ENCODE measurements around the gene WDR37. TPM values are rescaled to one million over a fixed set of nuclear protein-coding genes. Genes with fewer than 3 reads are reported as not detected.

Gene WDR37
- total RNA-seq, 2 donors from 2014 or later = 11.9 to 22.8 TPM

DNA sequence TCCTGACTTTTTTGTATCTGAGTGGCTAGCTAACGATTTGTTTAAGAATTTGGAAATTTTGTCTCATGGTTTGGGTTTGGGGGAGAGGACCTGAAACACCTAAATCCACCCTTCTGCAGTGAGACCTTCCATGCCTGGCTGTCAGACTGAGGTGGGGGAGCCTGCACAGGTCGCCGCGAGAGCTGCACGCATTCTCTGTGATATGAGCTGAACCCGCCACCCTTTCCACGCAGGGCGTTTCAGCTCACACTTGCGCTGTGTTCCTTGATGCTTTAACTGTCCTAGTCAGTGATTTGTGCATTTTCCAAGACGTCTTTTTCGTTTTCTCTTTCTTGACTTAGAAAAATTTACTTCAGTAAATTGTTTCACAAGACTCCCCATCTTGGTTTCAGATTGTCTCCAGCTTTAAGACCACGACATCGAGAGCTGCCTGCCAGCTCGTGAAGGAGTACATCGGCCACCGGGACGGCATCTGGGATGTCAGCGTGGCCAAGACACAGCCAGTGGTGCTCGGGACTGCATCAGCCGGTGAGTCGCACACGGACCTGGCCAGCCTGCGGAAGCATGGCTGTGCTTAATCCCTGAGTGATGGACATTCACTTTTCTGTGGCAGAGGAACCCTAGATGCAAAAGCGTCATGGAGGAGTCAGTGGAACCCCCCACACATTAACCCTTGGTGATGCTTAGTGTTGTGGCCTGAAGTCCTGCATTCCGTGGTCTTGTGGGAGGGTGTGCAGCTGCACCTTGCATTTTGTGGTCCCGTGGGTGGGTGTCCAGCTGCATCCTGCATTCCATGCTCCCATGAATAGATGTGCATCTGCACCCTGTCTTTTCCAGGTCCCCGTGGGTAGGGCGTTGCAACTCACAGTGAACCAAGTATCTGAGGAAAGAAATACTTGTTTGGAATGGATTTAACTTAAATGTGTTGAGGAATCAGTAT, 28.1 kb downstream of the WDR37 start:
- H3K36me3 ChIP-seq = peaks cover 13% of the 10 kb centered on the region in 2 donors
- H3K4me1 ChIP-seq (replicated peaks) = no peaks in the 10 kb centered on the region
- intact Hi-C loops (cut with DNase I) = no loop called here
- DNase-seq (ENCODE audit: low spot score) = no peak
- no peak overlapping the region for H3K27ac ChIP-seq
- no peaks in the 10 kb centered on the region for H3K9me3 ChIP-seq
- no peaks in the 10 kb centered on the region for H3K27me3 ChIP-seq (replicated peaks; ENCODE audit: insufficient read depth)
- TF ChIP-seq POLR2AphosphoS5 (IDR thresholded peaks at IDR 0.05) = no peak
- no peak for TF ChIP-seq POLR2A (IDR thresholded peaks at IDR 0.05)
- TF ChIP-seq, protein P1, sequence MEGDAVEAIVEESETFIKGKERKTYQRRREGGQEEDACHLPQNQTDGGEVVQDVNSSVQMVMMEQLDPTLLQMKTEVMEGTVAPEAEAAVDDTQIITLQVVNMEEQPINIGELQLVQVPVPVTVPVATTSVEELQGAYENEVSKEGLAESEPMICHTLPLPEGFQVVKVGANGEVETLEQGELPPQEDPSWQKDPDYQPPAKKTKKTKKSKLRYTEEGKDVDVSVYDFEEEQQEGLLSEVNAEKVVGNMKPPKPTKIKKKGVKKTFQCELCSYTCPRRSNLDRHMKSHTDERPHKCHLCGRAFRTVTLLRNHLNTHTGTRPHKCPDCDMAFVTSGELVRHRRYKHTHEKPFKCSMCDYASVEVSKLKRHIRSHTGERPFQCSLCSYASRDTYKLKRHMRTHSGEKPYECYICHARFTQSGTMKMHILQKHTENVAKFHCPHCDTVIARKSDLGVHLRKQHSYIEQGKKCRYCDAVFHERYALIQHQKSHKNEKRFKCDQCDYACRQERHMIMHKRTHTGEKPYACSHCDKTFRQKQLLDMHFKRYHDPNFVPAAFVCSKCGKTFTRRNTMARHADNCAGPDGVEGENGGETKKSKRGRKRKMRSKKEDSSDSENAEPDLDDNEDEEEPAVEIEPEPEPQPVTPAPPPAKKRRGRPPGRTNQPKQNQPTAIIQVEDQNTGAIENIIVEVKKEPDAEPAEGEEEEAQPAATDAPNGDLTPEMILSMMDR (IDR thresholded peaks at IDR 0.05) = no peak
- no peak overlapping the region for H3K4me3 ChIP-seq
- WGBS = 95% methylated on average over 28 of the region's 28 CpGs

DNA sequence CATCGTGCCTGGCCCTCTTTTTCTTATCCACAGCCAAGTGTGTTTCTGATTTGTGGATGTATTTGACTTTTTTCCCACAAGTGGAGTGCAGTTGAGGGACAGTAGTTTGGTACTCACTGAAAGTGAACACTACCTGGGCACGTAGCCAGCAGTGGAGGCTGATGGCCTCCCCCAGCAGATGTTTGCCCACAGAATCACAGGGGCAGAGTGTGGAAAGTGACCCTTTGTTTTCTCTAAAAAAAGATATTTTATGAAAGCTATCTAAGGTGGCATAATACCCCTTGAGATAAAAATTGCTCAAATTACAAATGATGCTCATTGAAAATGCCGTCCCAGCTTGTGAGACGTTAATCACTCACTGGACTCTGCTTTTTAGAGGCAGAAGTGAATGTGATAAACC, 29.1 kb downstream of the WDR37 start:
- no peak for DNase-seq (ENCODE audit: low spot score)
- H3K4me3 ChIP-seq = no peak overlapping the region
- no peaks in the 10 kb centered on the region for H3K9me3 ChIP-seq
- no peaks in the 10 kb centered on the region for H3K27me3 ChIP-seq (replicated peaks; ENCODE audit: insufficient read depth)
- intact Hi-C loops (cut with DNase I) = no loop called here
- H3K36me3 ChIP-seq = peaks cover 8 to 9% of the 10 kb centered on the region in 2 donors
- WGBS = 89% methylated on average over 4 of the region's 4 CpGs
- TF ChIP-seq POLR2A (IDR thresholded peaks at IDR 0.05) = no peak
- TF ChIP-seq, protein P1 (IDR thresholded peaks at IDR 0.05) = no peak
- no peak for TF ChIP-seq POLR2AphosphoS5 (IDR thresholded peaks at IDR 0.05)
- H3K27ac ChIP-seq = no peak overlapping the region
- no peaks in the 10 kb centered on the region for H3K4me1 ChIP-seq (replicated peaks)

DNA sequence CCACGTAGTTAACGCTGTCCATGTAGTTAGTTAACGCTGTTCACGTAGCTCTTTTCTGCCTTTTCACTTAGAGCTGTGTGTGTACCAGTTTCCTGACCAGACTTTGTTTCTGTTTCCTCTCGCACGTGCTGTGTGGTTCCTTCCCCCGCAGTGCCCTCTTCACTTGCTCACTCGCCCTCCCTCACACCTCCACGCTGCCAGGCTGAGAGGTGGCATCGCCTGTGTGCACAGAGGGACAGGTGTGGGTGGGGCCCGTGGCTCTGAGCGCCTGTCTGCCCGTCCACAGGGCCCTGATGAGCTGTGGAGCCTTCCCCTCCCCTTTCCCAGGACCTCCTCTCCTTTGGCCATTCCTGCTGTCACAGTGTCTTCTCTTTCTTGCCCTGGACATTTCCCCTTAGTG, 30.6 kb downstream of the WDR37 start:
- peaks cover 8 to 13% of the 10 kb centered on the region in 2 donors for H3K36me3 ChIP-seq
- H3K4me1 ChIP-seq (replicated peaks) = no peaks in the 10 kb centered on the region
- H3K27ac ChIP-seq = no peak overlapping the region
- H3K4me3 ChIP-seq = no peak overlapping the region
- DNase-seq (ENCODE audit: low spot score) = no peak
- H3K9me3 ChIP-seq = no peaks in the 10 kb centered on the region
- 86% methylated on average over 13 of the region's 13 CpGs for WGBS
- intact Hi-C loops (cut with DNase I) = no loop called here
- TF ChIP-seq, protein P1 (IDR thresholded peaks at IDR 0.05) = no peak
- no peak for TF ChIP-seq POLR2A (IDR thresholded peaks at IDR 0.05)
- TF ChIP-seq POLR2AphosphoS5 (IDR thresholded peaks at IDR 0.05) = no peak
- H3K27me3 ChIP-seq (replicated peaks; ENCODE audit: insufficient read depth) = no peaks in the 10 kb centered on the region

DNA sequence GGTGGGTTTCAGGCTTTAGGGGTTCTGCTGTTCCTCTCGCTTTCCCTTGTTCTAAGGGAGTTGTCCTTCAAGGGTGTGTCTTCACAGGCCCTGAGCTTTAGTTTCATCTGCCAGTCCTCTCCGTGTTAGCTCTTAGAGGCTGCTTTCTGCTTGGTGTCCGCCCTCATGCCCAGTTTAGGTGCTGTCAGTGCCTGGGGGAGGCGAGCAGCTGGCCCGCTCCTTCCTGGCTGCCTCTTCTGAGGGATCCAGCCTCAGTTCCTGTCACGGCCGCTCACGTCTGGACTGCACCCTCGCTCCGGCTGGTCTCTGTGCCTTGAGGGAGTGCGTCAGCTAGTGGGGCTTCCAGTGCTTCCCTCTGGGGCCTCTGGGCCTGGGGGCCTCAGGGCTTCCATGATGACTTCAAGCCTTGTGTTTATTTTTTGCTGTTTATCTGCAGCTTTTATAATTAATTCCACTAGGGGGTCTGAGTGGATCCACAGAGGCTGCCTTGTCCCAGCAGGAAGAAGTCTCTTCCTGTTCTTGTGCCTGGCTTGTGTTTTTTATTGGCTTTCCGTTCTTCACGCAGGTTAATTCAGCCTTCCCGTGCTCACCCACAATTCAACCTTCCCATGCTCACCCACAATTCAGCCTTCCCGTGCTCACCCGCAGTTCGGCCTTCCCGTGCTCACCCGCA, 33.0 kb downstream of the WDR37 start:
- Histone ChIP-seq H3K36me3 (peaks cover 8 to 13% of the 10 kb centered on the region in 2 donors), H3K4me3 (no peak overlapping the region), H3K27me3 (replicated peaks; ENCODE audit: insufficient read depth) (no peaks in the 10 kb centered on the region), H3K4me1 (replicated peaks) (no peaks in the 10 kb centered on the region), H3K27ac (no peak overlapping the region), H3K9me3 (no peaks in the 10 kb centered on the region)
- DNase-seq (ENCODE audit: low spot score) = no peak
- intact Hi-C loops (cut with DNase I) = no loop called here
- 75% methylated on average over 19 of the region's 19 CpGs for WGBS
- TF ChIP-seq, protein P1 (IDR thresholded peaks at IDR 0.05) = no peak
- TF ChIP-seq POLR2A (IDR thresholded peaks at IDR 0.05) (no peak), POLR2AphosphoS5 (IDR thresholded peaks at IDR 0.05) (no peak)

Data from prostate gland (tissue), 2 donors.